SK-MEL-5 (cell line): ENCODE results near the gene MYRIP. TPM values are rescaled to one million over a fixed set of nuclear protein-coding genes. Genes with fewer than 3 reads are reported as not detected.

Experiments used
- DNase-seq: peaks from one replicate; pipeline ENCODE4 v3.0.0-alpha.2; 2016; ENCODE audit warnings: low read depth, low spot score
- in situ Hi-C: cut with HindIII; loops from 2 replicates; pipeline ENCODE4 v1.10.0; 2016; ENCODE audit warnings: low sequenced_read_pairs, high pct_unique_total_duplicates, low pct_unique_long_range_greater_than_20kb
- total RNA-seq: library from RNA; depleted of rRNA; stranded (reverse); fragments of >200 nt; shearing (Covaris generic); gene quantifications from 2 replicates; pipeline ENCODE4 v1.2.3, GENCODE V29; 2014

MYRIP gene
- total RNA-seq, 1 experiment from 2014 or later, result 0.21 TPM

DNA sequence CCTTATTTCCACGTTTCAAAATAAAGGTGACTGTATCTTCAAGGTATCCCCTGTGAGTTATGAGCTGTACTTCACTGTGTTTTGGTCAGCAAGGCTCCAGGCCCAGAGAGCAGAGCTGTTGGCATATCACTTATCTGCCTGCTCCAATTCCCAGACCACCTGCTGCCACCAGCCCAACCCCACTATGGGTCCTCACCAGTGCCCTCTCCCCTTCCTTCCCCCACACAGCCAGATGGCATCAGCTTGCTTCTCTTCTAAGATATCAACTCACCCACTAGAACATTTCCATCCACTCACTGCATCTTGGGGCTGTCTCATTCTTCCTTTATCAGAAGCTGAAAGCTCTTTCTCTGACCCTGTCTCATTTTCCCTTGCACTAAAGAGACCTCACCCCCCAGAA is 363.2 kb downstream of the MYRIP start:
- in situ Hi-C loops, result no loop called here
- no peak for DNase-seq

DNA sequence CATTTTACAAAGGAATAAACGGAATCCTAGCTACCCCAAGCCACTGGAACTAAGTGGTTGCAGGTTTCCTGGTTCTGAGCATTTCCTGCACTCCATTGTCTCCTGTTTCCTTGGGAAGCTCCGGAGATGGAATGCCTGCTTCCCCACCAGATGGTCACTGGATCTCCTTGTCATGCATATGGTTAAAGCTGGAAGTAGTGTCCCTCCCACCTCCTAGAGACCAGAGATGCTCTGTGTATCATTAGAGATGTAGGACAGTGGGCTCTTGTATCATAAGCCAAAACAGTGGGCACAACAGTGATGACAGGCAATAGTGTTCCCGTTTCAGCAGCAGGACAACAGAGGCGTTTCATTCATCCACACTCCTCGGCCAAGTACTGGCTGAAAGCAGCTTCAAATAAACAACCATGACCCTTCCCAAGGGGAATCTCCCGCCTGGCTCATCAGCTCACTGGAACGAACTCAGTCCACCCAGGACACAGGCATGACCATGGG is 363.9 kb downstream of the MYRIP start:
- in situ Hi-C loops, result no loop called here
- peak; percentile 75 for DNase-seq

DNA sequence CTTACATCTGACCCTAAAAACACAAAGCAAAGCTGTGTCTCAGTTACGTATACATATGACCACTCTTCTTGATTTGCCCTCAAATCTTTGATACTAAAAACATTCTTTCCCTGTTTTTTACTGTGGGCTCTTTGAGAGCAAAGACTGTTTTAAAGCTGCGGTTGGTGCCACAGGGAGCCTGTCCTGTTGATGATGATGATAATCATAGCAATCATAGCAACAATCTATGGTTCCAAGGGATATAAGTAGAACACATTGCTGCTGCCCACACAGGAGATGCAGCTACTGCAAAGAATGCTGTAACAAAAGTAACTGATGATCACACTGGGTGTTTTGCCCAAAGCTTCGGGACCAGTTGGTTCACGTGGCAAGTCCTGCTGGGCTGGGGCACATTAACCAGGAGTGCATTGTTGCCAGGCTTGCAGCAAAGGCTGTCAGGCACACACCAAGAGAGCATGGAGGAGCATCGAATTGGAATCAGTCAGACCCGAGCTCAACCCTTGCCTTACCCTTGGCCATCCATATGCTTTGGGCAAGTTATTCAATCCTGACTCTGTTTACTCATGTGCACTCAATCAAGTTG is 368.7 kb downstream of the MYRIP start:
- DNase-seq, result no peak
- in situ Hi-C loops, result no loop called here

DNA sequence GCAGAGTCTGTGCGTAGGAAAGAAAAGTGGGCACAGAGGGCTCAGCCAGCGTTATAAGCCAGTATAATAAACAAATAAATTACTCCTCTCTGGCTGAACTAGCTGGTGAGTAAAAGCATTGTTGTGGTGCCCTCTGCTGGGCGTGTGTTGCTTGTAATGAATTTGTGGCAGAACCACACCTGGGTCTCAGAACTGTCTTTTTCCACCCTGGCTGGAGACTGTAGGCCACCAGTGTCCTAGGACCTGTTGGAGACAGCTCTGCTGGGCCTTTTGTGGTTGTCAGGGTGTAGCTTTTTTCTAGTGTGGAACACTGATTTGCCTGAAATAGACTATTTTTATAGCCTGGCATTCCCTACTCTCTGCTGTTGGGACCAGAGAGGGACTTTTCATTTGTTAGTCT is 369.6 kb downstream of the MYRIP start:
- DNase-seq, result peak; percentile 87
- in situ Hi-C loops, result no loop called here

DNA sequence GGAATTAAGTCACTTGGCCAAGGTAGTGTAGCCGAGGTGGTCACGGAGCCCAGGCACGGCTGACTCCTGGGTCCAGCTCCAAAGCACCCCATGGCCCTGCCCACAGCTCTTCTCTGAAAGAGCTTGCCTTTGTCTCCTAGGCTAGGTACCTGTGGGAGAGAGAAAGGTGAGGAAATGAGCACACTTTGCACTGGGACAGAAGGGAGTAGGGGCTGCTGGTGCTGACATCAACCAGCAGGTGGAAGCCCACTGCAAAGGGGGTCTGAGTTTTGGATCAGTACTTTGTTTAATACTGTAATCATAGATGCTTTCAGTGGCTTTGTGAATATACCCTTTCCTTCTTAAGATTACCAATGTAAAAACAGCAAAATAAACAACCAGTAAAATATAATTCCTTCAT is 371.8 kb downstream of the MYRIP start:
- no peak for DNase-seq
- in situ Hi-C loops, result no loop called here

DNA sequence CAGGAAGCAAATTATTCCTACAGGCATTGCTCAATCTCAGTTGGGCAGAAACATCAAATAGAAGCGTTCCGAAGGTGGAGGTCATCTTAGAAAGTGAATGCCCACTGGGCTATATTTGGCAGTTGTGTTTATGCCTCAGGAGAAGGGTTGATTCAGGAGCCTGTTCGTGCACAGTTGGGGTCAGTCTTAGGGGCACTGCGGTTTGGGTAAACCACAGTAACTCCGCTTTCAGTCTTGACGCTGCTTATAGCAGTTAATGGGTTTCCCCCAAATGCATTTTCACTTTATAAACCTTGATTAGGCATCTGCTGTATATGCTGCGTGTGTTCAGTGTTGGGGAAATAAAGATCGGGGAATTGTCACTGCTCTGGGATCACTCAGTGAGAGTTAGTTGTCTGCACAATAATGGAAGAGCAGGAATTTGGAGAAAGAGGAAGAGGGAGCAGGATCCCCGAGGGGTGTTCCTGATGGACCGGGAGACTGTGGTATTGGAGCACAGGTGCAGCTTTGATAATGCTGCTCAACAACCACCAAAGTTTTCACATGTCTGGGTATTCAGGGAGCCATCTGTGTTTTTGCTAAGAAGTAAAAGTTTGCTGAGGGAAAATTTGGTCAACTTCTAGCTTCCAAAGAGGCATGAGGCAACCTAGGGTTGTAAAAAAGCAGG is 375.8 kb downstream of the MYRIP start:
- in situ Hi-C loops, result no loop called here
- no peak for DNase-seq

DNA sequence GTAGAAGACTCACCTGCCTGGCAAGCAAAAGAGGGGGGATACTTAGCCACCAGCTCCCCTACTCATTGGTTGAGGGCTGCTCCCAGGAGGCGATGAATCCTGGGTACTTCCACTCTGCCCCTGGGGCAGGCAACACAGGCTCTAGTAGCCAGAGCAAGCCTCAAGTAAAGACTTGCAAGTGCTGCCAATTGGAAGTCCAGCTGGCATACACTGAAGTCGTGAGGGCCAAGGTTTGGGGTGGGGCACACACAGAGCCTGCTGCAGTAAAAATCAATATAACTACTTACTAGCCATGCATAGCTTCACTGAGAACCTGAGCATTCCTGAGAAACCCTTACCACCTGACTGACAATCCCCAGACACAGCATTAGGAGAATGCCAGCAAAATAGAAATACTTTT is 377.1 kb downstream of the MYRIP start:
- DNase-seq, result no peak
- in situ Hi-C loops, result no loop called here

DNA sequence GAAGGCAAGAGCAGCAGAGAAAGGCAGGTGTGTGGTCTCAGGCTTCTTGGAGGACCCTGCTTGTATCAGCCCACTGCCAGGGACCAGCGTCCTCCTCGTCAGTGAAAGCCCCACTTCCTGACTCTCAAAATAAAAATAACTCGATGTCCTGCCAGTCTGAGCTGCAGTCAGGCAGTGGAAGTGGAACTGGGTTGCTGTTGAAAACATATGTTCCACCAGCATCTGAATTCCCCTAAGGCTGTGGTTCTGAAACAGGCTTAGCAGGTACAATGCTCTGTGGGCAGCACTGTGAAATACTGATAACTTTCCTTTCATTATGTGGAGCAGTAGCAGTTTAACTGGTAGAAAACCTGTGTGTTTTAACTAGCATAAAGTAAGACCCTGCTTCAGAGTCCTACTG is 378.5 kb downstream of the MYRIP start:
- in situ Hi-C loops, result no loop called here
- DNase-seq, result no peak

DNA sequence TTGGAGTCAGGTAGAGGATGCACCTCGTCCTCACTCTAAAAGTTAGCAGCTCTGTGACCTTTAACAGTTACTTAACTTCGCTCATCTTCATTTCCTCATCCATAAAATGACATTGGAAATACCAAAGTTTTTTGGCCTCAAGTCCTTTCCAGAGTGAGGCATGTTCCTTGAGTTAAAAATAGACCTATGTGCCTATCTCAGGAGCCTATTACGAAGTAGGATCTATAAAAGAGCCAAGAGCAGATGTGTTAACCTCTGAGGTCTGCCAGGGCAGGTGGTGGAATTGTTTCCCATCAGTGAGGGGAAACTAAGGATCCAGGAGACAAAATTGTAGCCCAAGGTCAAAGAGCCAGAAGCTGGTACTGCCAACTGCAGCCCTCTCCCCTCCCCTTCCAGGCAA is 379.7 kb downstream of the MYRIP start:
- in situ Hi-C loops, result no loop called here
- no peak for DNase-seq

DNA sequence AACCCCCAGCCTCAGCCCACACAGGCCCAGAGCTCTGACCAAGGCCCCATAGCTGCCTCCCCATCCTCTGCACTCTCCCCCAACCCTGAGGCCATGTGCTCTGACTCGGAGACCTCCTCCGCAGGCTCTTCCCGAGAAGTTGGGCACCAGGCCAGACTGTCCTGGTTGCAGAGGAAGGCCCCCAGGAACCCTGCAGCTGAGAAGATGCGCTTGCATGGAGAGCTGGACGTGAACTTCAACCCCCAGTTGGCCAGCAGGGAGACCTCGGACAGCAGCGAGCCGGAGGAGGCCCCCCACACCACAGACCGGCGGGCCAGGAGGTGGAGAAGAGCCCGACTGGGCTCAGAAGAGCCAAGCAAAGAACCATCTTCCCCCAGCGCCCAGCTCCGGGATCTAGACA is 380.6 kb downstream of the MYRIP start:
- in situ Hi-C loops, result no loop called here
- no peak for DNase-seq

DNA sequence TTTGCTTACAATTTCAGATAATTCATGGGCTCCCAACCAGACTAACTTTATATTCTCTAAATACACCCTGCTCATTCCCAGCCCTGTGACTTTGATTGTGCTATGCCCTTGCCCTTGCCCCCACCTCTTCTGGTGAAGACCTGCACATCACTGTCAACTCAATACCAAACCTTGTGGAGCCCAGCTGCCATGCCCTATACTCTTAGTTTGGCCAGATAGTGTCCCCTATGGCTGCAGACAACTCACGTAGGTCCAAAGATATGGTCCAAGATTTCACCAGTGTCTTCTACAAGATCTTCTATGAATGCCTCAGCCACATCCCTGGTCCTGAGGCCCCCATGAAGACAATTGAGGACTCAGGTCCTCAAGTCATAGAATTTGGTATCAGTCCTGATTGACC is 381.8 kb downstream of the MYRIP start:
- DNase-seq, result no peak
- in situ Hi-C loops, result no loop called here

DNA sequence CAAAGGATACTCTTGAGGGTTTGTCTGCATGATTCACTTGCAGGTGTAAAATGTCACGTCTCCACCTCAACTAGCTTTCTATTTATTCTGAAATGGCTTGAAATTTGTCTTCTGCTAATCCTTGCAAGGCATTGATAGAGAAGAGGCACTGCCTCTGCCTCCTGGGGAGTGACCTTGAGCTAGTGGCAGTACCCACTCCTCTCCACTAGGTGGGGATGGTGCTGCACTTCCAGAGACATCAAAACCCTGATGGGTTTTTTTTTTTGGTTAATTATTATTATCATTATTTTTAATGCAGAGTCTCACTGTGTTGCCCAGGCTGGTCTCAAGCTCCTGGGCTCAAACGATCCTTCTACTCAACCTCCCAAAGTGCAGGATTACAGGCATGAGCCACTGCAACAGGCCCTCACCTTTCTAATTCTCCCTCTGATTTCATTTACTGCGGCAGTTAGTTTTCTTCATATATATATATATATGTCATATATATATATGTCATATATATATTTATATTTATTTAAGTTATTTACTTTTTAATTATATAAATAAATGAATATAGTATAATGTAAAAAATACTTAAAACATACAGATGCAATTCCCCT is 382.5 kb downstream of the MYRIP start:
- DNase-seq, result peak; percentile 74
- in situ Hi-C loops, result no loop called here

DNA sequence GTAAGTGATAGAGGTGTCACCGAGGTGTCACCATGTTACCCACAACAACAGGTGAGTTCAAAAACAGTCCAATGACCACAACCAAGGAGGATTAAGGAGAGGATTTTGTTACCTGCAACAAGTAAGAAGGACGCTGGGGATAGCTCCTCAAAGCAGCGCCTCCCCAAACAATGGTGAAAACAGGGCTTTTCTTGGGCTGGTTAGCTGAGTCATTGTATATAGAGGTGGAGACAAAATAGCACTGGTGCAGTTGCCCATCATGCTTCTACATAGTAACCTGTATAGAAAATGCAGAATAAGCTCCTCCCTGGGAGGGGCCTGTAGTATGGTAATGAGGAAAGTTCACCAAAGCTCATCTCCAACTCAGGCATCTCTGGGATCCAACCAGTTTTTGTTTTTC is 383.2 kb downstream of the MYRIP start:
- in situ Hi-C loops, result no loop called here
- peak; percentile 32 for DNase-seq

DNA sequence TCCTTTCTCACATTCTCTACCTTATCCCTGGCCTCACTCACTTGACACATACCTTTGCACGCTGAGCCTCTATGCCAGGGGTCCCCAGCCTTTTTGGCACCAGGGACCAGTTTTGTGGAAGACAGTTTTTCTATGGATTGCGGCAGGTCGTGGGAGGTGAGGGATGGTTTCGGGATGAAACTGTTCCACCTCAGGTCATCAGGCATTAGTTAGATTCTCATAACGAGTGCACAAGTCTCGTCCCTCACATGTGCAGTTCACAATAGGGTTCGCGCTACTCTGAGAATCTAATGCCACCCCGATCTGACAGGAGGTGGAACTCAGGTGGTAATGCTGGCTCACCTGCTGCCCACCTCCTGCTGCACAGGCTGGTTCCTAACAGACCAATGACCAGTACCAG is 387.6 kb downstream of the MYRIP start:
- in situ Hi-C loops, result no loop called here
- no peak for DNase-seq

DNA sequence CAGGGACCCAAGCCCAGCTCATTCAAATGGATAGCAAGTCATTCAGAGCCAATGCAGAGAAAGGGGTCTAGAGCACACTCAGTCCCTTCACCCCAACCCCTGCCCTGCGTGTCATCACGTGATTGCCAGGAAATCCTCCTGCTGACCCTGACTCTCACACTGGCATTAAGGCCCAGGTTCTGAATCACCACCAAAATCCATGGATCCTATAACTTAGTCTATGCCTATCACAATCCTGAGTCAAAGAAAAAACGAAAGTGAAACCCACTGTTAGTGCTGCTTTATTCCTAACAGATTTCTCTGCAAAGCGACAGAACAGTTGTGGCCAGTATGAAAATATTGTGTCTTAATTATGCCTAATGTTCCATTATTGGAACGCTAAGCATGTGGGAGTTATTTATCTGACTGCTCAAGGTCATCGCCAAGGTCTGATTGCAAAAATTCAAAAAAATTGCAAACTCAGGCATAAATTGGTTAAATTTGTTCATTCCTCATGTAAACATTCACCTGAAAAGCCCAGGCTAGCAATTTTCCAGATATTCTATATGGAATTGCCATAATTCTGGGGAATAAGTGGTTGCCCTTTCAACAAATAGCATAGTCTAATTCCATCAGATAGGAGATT is 391.4 kb downstream of the MYRIP start:
- no peak for DNase-seq
- in situ Hi-C loops, result no loop called here

DNA sequence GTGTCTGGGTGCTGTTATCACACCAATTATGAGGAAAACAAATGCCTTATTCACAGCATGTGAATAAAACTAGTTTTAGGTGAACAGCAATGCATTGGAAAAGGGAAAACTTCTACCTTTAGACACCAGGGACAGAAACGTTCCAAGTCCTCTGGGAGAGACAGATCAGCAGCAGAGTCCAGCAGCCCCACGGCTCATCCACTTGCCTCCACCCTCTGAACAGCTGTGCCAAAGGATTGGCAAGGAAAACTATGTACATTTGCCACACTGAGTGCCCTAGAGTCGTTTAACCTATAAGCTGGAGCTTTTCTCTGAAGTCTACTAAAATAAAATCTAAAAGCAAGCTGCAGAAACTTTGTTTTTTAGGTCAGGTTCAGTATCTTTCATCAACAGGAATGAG is 392.4 kb downstream of the MYRIP start:
- DNase-seq, result no peak
- in situ Hi-C loops, result no loop called here

DNA sequence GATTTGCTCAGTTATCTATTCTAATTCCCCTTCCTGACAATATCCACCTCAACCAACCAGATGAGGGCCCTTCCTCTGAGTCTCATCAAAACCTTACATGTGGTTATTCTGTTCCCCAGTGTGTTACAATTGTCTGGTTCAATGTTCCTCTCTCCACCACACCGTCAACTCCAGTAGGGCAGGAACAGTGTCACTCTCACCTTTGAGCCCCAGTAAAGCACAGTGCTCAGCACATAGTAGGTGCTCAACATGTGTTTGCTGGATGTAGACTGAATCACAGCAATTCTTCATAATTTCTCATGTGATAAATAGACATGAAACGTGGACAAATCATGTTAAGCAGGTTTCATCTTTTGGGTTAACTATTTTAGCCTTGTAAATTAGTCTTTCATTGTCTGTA is 397.1 kb downstream of the MYRIP start:
- no peak for DNase-seq
- in situ Hi-C loops, result no loop called here

DNA sequence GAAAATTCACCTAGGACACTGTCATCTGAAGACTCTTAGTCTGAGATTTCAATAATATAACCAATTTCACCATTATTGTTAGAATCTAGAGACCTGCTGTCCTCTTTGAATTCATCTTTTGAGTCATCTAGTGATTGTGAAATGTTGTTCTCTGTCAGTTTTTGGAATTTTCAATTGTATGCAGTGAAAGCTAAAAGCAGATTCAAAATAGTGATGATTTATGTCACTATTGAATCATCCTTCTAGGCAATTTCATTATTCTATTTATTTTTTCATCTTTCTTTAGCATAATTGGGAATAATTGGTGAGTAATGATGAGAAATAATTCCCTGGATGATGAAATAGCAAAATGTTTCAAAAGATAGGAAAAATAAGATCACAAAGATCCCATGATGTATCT is 398.4 kb downstream of the MYRIP start:
- in situ Hi-C loops, result no loop called here
- no peak for DNase-seq

DNA sequence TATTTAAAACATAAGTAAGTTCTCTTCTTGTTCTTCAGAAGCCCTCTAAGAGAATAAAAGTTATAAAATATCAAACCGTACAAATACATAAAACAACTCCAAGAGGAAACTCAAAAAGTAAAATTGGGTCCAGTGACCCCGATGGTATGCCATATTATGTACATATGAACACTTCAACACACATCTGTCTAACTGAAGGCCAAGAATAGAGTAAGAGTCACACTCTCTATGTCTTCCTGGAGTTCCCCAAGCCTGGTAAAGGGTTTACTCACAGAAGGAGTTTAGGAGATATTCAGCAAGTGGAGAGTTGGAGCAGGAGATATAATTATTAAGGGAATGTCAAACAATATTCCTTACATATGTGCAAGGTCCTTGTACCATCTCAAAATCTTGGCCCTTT is 398.8 kb downstream of the MYRIP start:
- in situ Hi-C loops, result no loop called here
- no peak for DNase-seq
